Right forelimb (tissue), 1 donor: ENCODE results near the gene APOO.
A peak's percentile ranks its signal among the peaks of the same experiment; 100 is the strongest.

ENCODE experiments used
- DNase-seq: peaks from one replicate; pipeline ENCODE4 v3.0.0-alpha.2; 2018

APOO gene

DNA sequence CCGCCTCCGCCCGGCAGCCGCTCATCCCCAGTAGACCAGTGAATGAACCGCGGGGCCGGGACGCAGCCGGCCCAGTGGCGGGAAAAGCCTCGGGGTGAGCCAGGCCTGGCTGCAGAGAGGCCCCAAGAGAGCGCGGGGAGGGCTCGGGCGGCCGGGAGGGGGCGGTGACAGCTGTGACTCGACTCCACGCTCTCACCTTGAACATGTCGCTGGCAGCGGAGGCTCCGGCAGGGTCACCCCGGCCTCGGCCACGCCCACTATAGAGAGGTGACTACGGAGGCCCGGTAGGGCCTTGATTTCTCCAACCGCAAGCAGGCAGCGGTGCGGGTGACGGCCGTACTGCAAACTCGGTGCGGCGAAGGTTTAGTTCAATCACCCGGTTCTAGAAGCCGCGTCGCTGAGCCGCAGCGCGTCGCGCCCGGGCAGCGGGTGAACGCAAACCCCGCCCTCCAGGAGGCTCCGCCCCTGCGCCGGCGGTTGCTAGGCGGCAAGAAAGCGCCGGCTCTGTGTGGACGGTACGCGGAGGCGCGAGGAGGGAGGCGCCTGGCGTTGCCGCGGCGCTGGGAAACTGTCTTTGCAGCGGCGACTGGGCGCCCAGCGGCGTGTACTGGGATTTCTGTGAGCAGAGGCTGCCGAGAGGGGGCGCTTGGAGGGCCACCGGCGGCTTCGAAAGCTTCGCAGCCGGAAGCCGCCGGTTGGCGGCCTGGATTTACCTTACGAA lies at the start of gene APOO, which contains the start of gene CXorf58:
APOO (minus strand) TSS at position 441 of the 721 bp plus-strand sequence; CDS start at position 205, 236 bp downstream.
CXorf58 (plus strand) TSS at position 509 of the 721 bp plus-strand sequence. CDS start 2,297 bp downstream, outside the sequence.
- DNase-seq = peak; percentile 91

DNA sequence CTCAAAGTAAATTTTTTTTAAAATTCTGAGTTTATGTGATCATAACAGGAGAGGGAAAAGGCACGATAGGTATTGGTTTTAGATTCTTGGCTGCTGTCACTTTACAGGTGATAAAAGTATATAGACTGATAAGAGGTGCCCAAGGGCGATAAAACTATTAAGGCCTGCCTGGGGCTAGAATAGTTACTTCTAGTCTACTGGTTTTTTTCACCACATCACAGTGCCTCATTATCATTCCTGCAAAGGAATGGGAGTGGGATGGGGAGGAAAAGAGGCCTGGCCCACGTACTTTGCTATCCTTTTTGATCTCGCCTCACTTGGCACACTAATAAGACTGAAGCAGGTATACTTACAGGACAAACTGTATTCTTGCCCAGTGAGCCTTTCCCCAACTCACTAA lies 46.7 kb upstream of the APOO start:
- DNase-seq = no peak

DNA sequence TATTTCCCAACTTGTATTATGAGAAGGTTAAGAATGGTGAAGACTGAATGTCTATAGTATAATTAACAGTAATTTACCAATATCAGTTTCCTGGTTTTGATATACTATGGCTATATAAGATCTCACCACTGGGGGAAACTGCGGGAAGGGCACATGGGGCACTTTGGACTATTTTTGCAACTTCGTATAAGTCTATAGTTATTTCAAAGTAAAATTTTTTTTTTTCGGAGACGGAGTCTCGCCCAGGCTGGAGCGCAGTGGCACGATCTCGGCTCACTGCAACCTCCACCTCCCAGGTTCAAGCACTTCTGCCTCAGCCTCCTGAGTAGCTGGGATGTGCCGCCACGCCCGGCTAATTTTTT lies 46.2 kb upstream of the APOO start:
- DNase-seq = no peak

DNA sequence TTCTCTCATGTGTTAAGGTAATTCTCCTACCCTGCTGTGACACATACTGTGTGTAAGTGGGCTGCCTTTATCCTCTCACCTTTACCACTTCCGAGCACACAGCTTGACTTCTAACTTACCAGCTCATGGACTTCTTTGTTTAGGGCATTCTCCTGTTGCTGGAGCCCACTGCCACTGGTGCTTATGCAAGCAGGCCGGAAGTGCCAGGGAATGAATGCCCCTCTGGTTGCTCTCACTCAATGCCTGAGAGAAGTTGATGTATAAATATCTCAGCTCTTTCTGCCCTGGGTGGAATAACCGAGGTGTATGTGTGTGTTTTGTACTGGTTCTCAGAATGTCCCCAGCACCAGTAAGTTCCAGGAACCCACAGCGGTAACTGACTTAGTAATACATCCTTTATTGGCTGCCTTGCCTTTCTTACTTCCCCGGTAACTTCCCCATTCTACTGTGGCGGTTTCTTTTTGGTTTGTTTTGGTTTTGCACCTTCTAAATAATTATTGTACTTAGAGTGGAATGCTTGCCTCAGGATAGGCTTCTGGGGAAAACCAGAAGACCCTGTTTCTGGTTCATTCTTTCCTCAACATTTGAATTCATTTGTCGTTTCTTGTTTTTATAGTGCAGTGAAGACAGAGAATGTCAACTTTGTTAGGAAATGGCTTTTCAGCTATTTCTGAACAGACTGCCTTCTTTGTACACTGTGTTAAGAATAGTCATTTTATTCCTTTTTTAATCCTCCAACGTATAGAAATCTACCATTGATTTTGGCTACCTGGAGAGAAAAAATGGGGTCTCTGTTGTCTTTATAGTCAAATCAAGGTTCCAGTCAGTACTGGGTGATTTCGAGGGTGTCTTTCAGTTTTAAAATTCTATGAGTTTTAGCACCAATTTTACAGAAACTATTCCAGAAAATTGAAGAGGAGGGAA lies 45.5 kb upstream of the APOO start:
- DNase-seq = no peak

DNA sequence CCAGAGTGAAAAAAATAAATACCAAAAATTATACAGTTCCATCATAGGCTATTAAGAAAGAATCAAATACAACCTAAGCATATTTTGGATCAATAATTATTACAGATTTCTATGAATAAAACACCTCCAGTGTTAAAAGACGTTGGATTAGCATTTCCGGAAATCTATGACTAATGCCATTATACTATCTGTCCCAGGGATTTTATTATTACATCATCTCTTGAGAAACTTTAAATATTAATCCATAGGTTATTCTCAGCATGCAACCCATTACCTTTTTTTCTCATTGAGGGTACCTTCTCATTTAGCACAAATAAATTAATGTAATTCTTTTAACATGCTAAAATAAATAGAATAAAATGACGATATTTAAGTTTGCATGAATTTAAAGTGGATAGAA lies 44.7 kb upstream of the APOO start:
- DNase-seq = no peak

DNA sequence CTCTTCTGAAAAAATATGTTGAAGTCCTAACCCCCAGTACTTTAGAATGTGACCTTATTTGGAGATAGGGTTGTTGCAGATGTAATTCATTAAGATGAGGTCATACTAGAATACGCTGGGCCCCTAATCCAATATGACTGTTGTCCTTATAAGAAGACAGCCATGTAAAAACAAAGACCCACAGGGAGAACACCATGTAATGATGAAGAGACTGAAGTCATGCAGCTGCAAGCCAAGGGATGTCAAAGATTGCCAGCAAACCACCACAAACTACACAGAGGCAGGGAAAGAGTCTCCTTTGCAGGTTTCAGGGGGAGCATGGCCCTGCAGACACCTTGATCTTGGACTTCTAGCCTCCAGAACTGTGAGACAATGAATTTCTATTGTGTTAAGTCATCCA lies 37.5 kb upstream of the APOO start:
- DNase-seq = no peak

DNA sequence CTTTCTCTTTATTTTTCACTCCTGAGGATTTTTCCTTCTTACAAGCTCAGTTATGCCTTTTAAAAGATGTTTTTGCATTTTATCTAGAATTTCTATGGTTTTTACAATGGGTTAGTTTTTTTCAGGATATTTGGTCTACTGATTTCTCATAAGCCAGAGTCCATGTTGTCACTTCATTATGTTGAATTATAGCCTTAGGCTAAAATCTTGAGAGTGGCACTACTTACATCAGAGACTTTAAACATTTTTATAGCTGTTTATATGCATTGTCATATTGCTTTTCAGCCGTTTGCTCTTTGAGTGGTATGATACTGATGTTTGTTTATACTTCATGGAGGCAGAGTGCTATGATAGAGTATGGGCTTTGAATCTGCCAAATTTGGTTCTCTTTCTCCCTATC lies 36.5 kb upstream of the APOO start:
- no peak for DNase-seq

DNA sequence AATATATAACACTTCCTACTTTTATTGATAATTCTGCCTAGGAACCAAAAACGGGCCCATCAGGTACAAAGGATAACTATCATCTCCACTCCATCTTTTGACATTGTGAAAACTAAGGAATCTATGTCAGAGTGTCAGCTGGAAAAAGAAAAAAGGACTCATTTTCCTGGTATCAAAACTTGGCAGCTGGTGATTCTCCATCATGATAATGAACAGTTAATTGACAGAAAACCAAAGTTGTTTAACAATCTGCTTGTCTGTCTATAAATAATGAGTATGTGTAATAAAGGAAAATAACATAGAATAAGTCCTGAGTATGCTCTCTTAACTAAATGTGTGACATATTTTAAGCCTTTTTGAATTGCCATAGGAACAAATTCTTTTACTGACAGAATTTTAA lies 31.5 kb upstream of the APOO start:
- DNase-seq = no peak

DNA sequence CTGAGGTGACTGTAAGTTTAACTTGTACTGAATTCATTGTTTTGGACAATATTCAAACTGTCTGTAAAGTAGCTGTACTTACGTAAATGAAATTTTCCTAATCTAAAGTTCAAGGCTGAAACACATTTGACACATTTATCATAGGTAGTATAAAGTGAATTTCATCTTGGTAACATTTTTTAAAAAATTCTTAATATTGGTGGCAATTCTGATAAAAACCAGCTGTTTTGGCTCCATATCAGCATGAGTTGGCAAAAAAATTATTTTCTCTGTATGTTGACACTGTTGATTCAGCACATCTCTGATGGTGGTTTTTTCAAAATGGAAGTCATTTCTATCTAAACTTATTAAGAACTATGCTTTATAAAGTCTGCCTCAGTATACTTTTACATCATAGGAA lies 31.0 kb upstream of the APOO start:
- DNase-seq = no peak

DNA sequence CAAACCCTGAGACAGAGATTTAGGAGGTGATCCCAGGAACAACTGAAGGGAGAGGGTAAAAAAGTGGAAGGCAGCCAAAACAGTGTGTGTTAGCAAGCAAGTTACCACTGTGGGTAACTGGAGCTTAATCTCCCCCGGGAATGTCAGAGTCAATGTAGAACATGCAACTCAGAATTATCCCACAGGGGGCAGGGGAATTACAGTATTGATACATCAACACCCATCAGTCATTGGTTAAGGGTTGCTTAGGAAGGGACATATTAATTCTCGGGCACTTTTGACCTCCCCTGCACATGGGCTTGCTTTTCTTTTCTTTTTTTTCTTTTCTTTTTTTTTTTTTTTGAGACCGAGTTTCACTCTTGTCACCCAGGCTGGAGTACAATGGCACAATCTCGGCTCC lies 29.4 kb upstream of the APOO start:
- no peak for DNase-seq

DNA sequence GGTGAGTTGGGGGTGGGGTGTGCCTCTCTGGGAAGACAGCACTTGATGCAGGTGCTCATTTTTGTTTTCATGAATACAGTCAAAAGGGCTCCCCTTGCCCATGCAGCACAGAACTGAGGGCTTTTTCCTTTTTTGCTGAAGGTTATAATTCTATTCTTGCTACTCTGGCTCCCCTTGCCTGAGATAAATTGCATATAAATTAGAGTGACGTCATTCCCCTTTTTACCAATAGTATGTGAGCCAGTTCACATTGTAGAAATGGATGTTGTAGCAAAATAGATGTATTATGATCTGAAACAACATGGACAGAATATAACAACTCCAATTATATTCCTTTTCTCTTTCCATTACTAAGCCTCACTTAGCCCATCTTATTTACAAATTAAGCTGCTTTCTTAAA lies 28.4 kb upstream of the APOO start:
- no peak for DNase-seq

DNA sequence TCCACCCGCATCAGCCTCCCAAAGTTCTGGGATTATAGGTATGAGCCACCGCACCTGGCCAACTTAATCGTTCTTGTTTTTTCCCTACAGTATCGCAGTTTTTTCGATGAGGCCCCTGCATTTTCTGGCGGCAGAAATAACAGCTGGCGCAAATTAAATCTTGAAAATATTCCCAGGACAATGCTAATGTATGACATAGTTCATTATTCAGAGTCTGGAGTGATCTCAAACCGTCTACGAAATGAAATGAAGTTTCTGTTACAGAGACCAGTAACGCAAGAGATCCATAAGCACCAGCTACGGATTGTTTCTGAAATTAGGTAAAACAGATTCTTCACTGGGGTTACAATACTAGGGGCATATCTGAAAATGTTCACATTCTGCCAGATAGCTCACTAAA lies 27.4 kb upstream of the APOO start:
- DNase-seq = no peak

DNA sequence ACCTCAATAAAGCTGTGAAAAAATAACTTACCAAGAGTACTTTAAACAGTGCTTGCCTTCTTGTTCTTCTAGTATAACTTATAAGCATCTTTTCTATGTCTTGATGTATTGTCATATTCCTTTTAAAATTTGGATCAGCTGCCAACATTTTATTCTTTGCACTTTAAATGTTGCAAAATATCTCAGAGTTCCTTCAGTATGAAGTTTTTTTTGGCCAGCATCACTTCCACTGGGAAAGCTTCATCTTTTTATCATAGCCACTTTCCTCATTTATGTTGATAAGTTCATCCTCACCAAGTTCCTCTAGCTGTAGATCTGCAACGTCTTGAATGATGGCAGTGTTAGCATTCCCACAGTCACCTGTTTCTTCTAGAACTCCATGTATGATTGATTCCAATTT lies 24.3 kb upstream of the APOO start:
- DNase-seq = no peak

DNA sequence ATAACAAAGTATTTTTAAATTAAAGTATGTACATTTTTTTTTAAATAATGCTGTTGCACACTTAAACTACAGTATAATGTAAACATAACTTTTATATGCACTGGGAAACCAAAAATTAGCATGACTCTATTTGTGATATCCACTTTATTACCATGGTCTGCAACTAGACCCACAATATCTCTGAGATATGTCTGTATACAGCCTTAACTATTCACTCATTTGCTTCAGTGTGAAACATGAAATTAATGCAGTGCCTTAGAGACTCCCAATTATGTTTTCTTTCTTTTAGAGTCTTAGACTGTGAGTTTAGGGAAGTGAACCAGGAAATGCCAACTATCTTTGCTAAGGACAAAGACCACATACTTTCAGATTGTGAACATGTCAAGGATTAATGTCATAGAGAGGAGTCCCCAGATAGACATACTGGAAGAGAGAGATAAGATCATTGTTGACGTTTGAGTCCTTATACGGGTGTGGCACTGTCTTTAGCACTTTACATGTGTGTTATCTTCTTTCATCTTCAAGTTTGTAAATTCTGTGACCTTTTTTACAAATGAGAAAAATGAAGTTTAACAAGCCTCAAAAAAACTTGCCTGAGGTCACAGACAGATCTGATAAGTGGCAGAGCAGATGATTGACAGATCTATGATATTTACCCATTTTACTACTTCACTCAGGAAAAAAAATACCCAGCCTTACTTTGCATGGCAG lies 23.3 kb upstream of the APOO start:
- no peak for DNase-seq

DNA sequence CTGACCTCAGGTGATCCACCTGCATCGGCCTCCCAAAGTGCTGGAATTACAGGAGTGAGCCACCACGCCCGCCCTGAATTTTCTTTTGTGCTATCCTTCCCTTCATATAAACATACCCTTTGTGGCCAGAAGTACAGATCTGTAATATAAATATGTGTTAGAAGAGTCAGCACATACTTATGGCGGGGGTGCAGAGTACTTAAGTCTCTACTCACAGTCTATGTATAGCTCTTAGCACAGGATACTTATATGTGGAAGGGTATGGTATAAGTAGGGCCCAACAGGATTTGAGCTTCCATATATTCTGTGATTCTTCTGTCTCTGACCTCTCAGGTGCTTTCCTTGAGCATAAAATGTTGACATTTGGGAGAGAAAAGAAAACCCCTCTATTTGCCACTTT lies 18.3 kb upstream of the APOO start:
- no peak for DNase-seq

DNA sequence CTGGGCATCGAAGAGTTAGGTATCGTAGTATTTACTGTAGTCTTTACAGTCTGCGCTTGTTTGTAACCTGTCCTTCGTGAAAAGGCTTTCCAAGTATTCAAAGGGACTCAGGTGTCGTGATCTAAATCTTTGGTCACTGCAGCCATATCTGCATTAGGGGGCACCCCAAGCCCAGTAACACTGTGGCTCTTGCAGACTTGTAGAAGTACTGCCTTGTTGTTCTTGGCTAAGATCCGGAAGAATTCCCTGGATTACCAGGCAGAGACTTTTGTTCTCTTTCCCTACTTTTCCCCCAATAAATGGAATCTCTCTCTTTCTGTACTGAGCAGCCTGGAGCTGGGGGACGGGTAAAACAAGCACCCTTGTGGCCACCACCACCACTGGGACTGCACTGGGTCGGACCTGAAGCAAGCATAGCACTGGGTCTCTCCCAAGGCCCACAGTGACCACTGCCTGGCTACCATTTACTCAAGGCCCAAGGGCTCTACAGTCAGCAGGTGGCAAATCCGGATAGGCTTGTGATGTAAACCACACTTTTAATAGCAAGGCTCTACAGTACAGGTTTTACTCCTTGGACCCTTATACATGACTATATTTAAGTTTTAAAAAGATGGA lies 12.1 kb upstream of the APOO start:
- no peak for DNase-seq

DNA sequence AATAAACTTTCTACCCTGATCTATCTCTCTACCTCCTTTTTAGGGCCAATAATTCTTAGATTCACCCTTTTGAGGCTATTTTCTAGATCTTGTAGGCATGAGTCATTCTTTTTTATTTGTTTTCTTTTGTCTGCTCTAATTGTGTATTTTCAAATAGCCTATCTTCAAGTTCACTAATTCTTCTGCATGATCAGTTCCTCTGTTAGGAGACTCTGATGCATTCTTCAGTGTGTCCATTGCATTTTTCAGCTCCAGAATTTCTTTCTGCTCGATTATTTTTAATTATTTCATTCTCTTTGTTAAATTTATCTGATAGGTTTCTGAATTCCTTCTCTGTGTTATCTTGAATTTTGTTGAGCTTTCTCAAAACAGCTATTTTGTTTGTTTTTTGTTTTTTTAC lies 11.4 kb upstream of the APOO start:
- DNase-seq = no peak

DNA sequence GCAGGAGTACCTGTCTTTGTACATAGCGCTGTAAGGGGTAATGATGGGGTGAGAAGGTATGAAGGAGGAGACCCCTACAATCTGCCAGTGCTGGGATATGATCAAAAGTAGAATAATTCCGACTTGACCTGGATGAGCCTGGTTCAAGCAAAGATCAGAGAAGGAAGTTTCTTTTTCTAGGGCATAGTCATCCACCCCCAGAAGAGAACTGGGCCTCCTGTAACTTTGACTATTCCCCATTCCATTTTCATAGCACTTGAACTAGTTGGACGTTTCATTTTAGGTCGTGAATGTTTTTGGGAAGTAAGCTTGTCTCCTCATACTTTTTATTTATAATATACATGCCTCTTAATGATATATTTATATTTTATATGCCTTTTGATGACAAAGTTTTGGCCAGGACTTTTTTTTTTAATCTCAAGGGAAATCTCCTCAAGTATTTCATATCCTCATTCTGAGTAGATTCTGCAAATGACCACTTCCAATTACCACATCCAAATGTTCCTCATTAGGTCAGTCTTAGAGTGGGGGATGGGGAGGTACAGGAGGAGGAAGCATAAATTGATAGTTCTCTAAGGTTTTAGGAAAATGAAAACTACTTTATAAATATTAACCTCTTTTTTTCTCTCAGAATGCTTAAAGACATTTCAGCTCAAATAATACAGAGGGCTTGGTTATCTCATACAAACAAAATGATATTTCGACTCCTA lies 3.5 kb upstream of the APOO start:
- DNase-seq = no peak

DNA sequence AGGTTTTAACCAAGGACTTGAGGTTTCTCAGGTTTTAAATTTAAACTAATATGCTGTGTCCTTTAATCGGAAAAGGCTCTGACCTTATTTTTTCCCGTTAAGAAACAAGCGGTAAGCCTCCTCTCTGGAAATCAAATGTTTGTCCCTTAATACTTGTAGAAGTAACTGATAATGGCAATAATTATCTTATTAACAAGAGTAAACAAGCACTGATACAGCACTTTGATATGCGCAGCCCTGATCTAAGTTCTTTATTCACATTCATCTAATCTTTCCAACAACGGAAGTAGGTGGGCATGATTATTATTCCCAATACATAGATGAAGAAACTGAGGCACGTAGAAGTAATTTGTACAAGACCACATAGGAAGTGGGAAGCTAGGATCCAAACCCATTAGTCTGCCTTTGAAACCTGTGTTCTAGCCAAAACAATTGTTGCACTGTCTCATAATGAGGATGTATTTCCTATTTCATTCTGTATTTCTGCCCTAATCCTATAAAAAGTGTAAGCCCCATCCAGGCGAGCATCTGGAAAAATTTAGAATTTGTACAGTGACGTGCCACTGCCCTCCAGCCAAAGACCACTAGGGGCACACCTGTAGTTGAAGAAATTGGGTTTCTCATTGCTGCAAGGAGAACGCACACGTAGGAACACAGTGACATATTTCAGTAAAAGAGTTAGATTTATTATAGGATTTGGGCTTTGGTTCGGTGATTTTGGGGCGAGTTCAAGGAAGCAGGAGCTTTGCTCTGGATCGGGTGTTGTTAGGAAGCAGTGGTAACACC lies 674 bp upstream of the APOO start:
- DNase-seq = no peak

DNA sequence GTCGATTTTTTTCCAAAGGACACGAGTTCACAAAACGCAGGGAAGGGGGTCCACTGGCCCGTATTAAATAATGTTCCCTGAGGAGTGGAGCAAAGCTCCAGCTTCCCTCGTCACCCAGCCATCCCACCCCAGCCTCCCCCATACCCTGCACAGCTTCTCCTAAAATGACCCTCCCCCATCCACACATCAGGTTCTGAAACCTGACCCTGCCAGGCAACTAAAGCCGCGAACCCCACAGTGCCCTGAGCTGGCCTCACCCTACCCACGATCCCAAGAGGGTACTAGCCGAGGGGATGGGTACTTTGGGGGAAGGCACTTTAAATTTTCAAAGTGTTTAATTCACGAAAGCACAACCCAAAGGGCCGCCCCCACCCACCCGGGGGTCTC lies 634 bp downstream of the APOO start:
- no peak for DNase-seq

DNA sequence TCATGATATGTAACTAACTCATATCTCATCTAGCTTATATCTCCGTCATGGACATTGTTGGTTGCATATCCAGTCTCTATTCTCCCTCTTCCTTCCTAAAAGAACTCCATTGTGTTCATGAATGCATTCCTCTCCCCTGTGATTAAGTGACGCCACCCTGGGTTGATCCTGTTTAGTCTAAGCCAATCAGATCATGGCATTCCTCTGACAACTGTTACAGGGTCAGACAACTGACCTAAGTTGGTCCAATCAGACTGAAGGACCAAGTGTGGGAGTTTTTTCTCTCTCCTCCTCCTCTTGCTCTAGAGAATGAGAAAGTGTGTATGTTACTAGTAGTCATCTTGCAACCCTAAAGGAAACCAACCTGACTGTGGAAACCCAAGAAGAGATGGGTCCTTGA lies 3.6 kb downstream of the APOO start:
- DNase-seq = no peak

DNA sequence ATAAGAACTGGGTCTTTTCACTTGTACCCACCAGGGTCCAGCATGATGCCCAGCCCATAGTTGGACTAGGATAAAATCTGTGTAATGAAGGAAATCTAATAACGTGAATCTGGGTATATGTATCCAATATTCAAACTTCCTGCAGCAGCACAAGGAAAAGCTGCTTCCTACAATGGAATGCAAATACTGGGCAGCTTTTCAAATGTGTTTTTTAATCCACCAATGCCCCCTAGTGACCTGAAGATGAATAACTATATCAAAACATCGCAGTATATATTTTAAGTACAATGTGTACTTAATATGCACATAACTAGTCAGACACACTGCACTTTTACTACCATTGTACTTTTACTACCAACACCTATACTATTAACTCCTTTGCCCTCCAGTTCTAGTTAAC lies 5.3 kb downstream of the APOO start:
- DNase-seq = no peak
